Gastroesophageal sphincter (tissue), 3 donors: ENCODE results near the gene ZFHX3.

ENCODE experiments used
- CTCF ChIP-seq, 4 experiments: fragments of 200-600 bp in 2 of 4; fragments of 450-650 bp in 2 of 4; sonication (generic) in 1 of 4; IDR thresholded peaks; one replicate each; pipeline ENCODE4 v1.5.1; 2017 to 2019; ENCODE audit warnings: antibody characterized with exemption in 4 of 4, mild to moderate bottlenecking in 2 of 4, moderate library complexity in 2 of 4
- POLR2A ChIP-seq, 2 donors: fragments of 450-650 bp; IDR thresholded peaks; one replicate each; pipeline ENCODE4 v1.6.1; 2017; ENCODE audit warnings: antibody characterized with exemption in 2 of 2, mild to moderate bottlenecking in 2 of 2, moderate library complexity in 1 of 2
- POLR2AphosphoS5 ChIP-seq: sonication (generic); formaldehyde crosslinking; IDR thresholded peaks from one replicate; pipeline ENCODE4 v1.6.1; 2017; ENCODE audit warnings: antibody characterized with exemption

- TF ChIP-seq POLR2A (IDR thresholded peaks at IDR 0.05) = no peak
- no peak for TF ChIP-seq CTCF (IDR thresholded peaks at IDR 0.05)
- no peak for TF ChIP-seq POLR2AphosphoS5
Measured at GRCh38 chr16:72873853-72874252, 174.1 kb downstream of the ZFHX3 start.
